Measurements from ENCODE around the gene MDP1.
"Not testable (repeated sequence)": the region's sequence is repeated elsewhere in the genome, so short reads cannot be mapped to it uniquely, and the experiment has no call there.

The MDP1 gene

DNA sequence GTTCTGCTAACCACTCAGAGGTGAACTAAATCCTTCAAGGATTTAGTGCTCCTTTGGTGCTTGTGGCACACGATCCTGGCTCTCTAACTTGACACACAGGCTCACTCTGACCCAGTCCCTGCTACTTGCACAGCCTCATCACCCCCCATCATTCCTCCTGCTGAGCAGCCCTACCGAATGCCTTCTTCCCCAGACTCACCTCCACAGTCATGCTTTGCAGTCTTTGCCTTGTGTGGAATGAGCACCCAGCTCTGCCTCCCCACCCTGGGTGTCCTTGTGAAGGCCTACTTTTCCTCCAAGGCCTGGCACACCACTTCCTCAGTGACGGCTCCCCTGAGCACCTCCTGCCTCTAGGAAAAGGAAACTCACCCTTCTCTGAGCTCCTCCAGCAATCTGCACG lies 34.5 kb upstream of the MDP1 start:
- no peak for DNase-seq

DNA sequence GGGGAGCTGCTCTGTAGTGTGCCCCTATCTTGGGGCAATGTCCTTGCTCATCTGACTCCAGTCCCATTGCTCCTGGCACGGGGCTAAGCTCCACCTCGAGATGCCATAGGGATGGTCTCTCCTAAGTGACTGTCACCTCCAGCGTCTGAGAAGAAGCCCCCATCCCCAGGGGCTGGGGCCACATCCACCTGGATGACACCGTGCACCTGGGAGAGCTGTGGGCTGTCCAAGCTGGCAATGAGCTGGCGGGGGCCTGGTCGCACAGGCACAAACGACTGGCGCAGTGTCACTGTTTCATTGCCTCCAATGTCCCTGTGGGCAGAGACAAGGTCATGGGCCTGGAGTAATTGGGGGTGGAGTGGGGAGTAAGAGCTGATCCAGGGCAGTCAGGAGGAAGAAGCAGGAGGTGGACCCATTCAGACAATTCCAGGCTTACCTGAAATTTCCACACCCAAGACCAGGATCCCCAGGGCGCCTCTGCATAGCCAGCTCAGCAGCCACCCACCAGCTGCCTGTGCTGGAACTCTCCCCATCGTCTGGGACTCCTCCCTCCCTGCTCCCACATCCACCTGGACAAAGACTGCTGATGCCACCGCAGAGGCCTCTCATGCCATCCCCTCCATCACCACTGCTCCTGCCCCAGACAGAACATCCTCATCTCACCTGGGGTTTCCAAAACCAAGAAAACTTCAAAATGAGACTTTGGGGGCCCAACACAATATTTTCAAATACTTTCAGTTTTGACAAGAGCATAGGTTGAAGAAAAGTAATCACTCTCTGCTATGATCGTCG lies 33.6 kb upstream of the MDP1 start:
- no peak for DNase-seq

DNA sequence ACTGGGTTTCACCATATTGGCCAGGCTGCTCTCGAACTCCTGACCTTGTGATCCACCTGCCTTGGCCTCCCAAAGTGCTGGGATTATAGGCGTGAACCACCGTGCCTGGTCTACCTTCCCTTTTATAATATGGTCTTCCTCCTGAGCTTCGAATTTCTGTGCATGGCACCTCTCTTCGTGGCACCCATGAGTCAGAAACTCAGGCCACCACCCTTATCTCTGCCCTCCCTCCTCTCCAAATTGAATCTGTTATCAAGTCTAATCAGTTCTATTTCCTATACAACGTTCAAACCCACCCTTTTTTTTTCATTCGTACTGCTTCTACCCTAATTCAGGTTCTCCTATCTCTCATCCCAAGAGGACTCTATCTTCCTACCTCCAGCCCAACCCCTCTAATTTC lies 31.6 kb upstream of the MDP1 start:
- DNase-seq: no peak

DNA sequence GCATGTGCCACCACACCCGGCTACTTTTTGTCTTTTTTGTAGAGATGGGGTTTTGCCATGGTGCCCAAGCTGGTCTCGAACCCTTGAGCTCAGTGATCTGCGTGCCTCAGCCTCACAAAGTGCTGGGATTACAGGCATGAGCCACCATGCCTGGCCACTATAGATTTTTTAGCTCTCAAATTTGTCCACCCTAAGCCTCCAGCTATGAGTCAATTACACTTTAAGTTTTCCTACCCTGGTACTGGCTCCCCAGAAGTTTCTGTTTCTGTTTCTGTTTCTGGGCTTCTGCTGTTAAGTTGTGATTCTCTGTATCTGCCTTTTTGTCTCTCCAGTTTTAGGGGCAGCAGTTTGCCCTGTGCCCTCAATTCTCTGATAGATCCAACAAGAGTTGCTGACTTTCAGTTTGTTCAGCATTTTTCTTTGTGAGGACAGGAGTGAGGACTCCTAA lies 30.9 kb upstream of the MDP1 start:
- peak; percentile 61 for DNase-seq

DNA sequence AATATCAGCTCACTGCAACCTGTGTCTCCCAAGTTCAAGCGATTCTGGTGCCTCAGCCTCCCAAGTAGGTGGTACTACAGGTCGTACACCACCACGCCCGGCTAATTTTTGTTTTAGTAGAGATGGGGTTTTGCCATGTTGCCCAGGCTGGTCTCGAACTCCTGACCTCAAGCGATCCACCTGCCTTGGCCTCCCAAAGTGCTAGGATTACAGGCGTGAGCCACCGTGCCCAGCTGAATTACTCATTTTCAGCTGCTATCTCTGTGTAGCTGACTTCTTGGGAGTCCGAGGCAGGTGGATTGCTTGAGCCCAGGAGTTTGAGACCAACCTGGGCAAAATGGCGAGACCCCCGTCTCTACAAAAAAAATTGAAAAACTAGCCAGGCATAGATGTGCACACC lies 29.5 kb upstream of the MDP1 start:
- DNase-seq: not testable (repeated sequence)

DNA sequence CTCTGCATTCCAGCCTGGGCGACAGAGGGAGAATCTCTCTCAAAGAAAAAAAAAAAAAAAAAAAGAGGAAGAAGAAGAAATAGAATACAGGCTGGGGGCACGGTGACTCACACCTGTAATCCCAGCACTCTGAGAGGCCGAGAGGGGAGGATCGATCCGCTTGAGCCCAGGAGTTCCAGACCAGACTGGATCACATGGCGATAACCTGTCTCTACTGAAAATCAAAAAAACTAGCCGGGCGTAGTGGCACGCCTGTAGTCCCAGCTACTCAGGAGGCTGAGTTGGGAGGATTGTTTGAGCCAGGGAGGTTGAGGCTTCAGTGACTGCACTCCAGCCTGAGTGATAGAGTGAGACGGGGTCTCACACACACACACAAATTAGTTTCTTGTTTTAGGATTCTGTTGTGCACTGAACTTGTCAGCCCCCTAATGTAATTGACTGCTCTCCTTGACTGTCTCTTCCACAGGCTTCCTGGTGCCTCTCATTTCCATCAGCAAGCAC lies 27.5 kb upstream of the MDP1 start:
- DNase-seq: no peak

DNA sequence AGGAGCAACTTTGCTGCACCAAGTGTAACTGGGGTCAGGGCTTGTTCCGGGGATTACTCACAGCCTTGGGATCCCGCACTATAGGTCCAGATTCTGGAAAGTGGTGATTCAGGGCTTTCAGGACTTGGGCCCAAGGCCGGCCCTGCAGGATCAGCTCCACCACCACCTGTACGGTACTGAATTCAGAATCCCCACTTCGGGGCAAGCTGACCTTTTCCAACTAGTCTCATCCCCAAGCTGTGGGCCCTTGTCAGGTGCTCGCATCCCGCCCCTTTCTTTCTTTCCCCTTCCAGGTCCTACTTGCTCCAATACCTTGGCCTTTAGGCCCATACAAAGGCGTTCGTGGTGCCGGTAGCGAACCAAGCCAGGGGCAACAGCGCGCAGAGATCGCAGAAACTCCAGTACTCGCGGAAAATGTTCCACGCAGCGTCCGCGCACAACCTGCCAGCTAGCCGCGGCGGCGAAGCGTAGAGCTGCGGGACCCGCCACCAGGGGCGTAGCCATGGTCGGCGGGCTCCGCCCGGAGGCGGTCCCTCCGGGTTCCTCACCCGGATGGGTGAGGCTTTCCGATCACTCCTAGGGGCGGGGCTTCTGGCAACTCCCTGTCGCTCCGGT lies 26.1 kb upstream of the MDP1 start:
- peak; percentile 93 for DNase-seq

DNA sequence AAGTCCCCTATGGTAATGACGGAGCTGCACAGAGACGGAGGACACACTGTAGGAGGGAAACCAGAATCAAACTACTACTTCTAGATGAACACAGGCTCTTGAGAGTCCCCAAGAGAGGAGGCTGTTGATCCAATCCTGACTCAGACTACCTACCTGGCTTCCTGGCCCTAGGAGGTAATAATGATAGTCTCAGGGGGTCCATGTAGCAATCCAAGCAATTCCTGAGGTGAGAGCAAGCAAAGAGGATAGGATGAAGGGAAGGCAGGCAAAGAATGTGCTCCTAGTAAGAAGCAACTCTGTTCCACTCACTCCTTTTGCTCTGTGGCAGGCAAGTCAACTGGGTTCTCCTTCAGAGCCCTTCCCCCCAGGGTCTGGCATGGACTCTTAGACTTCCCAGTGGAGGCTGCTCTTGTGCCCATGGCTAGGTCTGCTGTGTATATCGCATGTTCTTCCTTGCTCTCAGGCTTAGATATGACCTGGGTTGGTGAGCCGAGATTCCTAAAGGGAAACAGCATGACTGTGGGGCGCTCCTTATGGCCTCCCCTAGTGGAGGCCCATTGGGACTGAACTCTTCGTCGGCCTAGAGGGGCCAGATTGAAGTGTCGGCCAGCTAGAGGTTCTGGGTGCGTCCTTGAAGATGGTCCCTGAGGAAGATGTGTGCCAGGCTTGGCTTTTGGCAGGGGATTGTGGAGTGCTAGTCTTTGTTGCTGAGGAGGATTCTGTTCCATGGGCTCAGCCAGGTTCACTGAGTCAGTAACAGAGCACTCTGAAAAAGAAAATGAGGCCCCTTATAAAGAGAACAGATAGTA lies 24.4 kb upstream of the MDP1 start:
- DNase-seq: no peak

DNA sequence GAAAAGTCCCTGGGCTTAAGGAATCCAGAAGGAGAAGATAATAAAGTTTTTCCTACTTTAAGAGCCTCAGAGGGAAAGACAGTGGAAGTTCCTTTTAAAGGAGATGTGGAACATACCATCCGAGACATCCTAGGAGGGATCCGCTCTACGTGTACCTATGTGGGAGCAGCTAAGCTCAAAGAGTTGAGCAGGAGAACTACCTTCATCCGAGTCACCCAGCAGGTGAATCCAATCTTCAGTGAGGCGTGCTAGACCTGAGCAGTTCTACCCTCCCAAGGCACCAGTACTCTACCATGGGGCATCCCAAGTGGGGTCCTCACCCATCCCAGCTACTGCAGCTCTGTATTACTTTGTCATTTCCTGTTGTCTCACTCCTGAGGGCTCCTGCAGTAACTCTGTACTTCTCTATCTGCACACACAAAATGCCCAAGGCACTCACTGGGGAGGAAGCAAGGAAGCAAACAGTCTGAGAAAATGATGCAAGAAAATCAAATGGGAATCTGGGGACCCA lies 22.7 kb upstream of the MDP1 start:
- no peak for DNase-seq

DNA sequence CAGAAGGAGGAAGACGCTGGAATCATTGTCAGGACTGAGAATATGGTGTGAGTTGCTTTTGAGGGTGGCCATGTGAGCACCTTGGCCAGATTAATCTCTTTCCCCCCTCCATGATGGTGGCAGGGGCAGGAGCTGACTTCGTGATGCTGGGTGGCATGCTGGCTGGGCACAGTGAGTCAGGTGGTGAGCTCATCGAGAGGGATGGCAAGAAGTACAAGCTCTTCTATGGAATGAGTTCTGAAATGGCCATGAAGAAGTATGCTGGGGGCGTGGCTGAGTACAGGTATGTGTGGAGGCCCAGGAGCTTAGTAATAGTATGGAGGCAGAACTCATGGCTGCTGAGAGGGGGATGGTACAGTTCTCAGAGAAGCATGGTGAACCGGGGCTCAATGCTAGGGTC lies 22.3 kb upstream of the MDP1 start:
- no peak for DNase-seq

DNA sequence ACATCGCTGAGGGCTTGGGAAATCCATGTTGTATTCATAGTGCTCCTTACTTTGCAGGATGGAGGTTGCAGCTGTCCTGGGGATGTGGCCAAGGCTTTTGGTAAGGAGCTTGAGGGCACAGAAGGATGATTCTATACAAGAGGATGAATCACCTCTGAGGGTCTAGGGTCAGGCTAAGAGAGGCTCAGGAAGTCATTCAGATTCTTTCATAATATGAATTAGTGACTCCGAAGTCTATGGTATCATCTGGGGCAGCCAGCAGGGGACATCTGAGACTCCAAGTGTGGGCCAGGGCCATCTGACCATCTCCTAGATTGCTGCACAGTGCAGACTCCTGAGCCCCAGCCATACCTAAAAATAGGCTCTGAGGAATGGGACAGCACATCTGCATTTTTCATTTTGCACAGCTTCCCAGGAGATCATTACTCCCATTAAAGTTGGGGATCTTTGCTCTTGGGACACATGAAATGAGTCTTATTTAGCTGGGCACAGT lies 21.6 kb upstream of the MDP1 start:
- no peak for DNase-seq

DNA sequence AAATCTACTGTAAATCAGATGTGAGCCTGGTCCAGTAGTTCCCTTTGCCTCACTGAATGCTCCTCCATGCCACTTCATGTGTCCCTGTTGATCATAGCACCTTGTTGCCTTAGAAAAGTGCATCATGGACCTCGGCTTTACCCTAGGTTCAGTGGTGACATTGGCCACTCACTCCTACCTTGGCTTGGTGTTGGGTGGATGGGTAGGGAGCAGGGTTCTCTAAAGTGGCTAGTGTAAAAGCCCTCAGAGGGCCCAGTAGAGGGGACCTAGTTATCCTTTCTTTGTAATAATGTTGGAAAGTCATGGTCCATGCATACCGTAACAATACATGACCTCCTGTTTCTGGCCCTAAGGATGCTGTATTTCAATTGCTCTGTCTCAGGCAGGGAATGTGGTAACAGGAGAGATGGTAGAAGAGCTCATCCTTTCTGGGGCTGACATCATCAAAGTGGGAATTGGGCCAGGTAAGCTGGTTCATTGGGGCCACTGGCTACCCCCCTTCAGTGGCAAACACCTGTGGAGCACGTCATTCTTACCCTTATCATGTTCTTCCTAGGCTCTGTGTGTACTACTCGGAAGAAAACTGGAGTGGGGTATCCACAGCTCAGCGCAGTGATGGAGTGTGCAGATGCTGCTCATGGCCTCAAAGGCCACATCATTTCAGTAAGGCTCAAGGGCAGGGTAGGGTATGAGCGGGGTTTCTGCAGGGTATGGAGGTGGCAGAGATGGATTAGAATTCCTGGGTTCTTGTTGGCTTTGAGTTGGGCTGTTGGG lies 21.0 kb upstream of the MDP1 start:
- DNase-seq: no peak

DNA sequence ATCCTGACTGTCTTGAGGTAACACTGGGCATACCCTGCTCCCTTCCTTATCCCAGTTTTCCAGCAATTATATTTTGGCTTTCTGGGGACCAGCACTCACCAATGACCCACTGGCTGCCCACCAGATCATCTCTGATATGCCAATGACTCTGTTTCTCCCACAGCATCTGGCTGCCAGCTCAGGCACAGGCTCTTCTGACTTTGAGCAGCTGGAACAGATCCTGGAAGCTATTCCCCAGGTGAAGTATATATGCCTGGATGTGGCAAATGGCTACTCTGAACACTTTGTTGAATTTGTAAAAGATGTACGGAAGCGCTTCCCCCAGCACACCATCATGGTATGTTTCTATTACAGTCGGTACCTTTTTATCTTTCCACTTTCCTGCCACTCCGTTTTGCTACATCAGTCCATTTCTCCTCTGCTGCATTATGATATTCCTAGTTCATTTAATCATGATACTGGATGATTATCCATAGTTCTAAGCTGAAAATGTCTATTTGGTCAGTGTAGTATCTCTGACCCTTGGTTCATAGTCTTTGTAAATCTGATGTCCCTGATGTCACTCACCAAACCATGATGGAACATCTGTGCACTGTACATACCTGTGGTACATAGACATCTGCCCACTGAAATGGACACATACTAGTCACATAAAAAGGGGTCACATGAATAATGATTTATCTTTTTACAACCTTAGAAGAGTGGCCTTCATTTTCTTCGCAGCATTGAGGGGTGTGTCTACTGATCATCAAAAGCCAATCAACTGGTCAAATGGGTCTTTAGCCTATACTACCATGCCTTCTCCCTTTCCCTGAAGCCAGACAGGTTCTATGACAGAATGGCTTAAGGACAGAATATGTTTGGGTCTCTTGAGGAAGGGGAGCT lies 20.2 kb upstream of the MDP1 start:
- DNase-seq: no peak

DNA sequence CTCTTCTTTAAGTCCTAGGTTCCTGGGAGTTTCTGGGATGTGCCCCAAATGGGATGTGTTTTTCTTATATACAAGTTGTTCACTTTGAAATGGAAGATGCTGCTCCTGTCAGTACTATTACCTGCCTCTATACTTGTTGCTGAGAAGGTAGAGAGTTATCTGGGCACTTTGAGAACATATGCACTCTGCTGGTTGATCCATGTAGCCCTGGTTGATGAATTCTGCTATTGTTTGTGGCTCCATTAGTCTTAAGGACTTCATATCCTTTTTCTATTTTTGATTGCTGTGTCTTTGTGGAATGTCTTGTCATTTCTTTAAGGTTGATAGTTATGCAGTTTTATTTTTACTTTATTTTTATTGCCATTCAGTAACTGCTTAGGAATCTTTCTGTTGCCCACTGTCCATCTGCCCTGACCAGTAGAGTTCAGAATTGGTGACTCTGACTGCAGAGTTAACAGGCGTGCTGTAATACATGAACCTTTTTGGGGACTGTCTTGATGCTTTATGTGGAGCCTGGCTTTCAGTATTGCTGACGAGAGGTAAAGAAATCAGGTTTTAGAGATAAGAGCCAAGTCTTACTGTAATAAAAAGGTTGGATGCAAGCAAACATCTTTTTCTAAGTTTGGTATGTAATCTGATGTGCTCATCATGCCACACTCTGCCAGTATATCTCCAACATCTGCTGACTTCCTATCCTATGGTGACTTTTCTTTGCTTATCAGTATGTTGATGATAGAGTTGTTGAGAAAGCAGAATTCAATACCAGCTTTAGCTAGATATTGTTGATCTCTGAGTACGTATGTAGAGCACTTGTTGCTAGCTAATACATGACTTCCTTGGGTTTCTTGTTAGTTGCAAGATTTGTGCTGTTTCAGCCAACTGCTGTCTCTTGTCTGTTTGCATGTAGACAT lies 18.5 kb upstream of the MDP1 start:
- DNase-seq: no peak

DNA sequence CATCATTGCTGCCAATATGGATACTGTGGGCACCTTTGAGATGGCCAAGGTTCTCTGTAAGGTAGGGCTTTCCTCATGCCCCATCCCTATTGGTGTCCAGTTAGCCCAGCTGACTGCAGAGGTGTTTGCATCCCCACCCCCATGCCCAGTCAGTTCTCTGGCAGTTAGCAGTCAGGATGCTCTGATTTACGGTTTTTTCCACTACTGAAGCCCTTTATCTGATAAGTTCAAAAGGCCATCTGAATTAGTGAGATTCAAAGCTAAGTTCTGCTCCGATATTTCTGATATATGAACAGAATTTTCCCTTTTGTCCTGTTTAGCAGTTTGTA lies 17.6 kb upstream of the MDP1 start:
- no peak for DNase-seq

DNA sequence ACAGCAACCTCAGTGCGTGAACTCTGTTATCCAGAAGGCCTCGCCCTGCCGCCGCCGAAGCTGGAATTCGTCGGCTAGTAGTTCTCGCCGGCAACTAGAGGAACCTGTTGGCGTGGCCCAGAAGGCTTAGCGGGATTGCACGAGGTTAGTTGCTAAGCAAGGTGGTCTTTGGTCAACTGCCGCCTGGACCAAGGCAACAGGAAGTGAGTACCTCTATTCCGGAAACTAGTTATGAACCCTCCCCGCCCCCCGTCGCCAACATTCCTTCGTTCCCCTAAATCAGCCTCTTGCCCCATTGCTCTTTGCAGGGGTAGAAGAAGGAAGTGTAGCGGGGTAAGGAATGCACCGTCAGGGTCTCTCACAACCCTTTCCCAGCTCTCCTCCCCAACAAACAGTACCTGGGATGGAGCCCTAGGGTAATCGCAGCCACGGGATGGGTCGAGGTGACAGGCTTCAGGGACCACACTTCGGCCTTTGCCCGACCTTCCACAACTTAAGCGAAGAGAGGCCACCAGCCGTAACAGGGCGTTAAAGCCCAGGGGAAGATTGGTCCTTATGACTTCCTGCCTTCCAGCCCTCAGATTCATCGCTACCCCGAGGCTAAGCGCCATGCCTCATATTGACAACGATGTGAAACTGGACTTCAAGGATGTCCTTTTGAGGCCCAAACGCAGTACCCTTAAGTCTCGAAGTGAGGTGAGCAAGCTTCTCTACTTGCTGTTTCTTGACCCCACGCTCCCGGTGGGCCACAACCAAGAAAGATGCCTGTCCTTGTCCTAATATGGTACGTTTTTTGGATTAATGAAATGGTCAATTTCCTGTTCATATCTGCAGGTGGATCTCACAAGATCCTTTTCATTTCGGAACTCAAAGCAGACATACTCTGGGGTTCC lies 17.0 kb upstream of the MDP1 start, which contains the start of gene GMPR2:
Gene GMPR2, plus strand, starts transcription at position 285 of the 893 bp plus-strand sequence. Its CDS starts 325 bp downstream, at position 610.
- no peak for DNase-seq

DNA sequence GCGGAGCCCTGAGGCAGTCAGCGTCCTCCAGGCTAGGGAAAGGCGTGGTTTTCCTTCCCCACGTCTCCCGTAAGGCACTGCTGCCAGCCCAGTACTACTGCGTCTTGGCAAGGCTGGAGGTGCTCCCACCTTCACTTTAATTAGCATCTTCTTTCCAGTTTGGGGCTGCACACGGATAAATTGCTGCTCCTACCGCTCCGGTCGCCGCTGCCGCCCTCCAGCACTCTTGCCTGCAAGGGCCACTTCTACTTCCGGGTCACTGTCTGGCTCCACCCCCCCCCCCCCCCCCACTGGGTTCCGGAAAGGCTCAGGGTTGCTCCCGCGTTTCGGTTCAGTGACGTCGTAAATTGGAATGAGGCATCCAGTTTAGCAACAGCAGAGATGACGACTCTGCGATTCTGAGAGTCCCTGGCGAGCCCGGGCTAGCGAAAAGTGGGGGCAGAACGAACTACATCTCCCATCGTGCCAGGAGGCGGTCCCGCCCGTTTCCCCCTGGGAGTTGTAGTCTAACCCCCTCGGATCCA lies 16.3 kb upstream of the MDP1 start, which contains the start of gene NEDD8:
Gene NEDD8, minus strand, starts transcription at position 247 of the 524 bp plus-strand sequence. Its CDS starts 100 bp downstream, at position 147.
- DNase-seq: peak; percentile 88

DNA sequence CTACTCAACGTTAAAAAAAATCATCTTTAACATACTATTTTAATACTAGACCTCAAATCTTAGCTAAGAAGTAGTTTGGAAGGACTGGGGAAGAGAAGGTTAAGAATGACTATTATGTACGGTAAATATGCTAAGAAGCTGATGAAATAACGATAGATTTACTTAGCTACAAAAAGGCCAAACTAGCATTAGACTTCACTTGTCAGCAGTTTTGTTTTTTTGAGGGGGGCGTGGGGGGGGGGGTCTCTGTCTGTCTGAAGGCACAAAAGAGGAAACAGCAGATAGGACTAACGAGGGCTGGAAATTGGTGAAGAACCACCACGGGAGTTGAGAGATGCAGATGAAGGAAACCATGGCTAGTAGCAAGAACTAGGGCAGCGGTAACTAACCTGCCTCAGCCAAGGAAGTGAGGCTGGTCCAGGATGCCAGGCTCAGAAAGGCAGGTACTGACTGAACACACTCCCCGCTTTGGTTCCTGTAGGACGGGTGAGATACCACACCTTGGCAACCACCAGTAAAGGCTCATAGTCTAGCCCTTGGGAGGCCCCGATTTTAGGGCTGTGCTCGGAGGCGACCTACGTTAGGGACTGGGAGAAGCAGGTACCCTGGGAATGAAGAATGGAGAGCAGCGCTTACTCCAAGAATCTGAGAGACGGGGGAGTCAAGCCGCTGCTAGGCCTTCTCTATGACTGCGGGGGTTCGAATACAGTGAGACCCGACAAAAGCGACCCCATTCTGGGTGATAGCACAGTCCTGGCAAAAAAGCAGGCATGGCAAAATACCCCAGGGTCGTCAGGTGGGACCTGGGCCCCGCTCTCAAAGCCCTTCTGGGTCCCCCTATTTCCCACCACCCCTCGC lies 15.6 kb upstream of the MDP1 start:
- peak; percentile 28 for DNase-seq

Measured in CD4-positive, alpha-beta T cell treated with Interleukin-12 subunit alpha and Interleukin-12 subunit beta, for 1 hour (primary cell).